Thyroid gland (tissue), 4 donors: ENCODE data around the gene TRIM39.
"Not testable (repeated sequence)": the region's sequence is repeated elsewhere in the genome, so short reads cannot be mapped to it uniquely, and the experiment has no call there.

ENCODE experiments used
- CTCF ChIP-seq, 6 experiments: fragments of 200-600 bp in 3 of 6; fragments of 450-650 bp in 3 of 6; sonication (generic) in 3 of 6; IDR thresholded peaks; one replicate each; pipeline ENCODE4 v1.5.1; 2016 to 2019; ENCODE audit warnings: antibody characterized with exemption in 6 of 6, mild to moderate bottlenecking in 2 of 6, inconsistent platforms in 1 of 6, moderate library complexity in 1 of 6
- POLR2A ChIP-seq, 2 donors: fragments of 450-650 bp; IDR thresholded peaks; one replicate each; pipeline ENCODE4 v1.6.1; 2017; ENCODE audit warnings: antibody characterized with exemption in 2 of 2, mild to moderate bottlenecking in 2 of 2, moderate library complexity in 1 of 2

- TF ChIP-seq CTCF, POLR2A (IDR thresholded peaks at IDR 0.05): not testable (repeated sequence)
These were observed 42.6 kb downstream of the TRIM39 start for GRCh38 chr6:30369280-30369679.
